ENCODE measurements around the gene SLC22A8. TPM values are rescaled to one million over a fixed set of nuclear protein-coding genes. Genes with fewer than 3 reads are reported as not detected.

SLC22A8 gene
- total and polyA plus RNA-seq, 8 donors, result not detected

GRCh38 chr11:62976109-62976508 lies 39.5 kb downstream of the SLC22A8 start:
- no peaks in the 10 kb centered on the region for H3K36me3 ChIP-seq
- H3K4me1 ChIP-seq, result peaks cover 0 to 11% (median 6%) of the 10 kb centered on the region in 4 donors
- no peak for TF ChIP-seq CTCF (IDR thresholded peaks at IDR 0.05)
- no peak for TF ChIP-seq POLR2AphosphoS5 (IDR thresholded peaks at IDR 0.05)
- TF ChIP-seq EP300 (IDR thresholded peaks at IDR 0.05), result no peak
- TF ChIP-seq POLR2A (IDR thresholded peaks at IDR 0.05), result no peak
- intact Hi-C loops (cut with DNase I; ENCODE audit: low total_unique reads), result no loop called here
- H3K4me3 ChIP-seq, result no peak overlapping the region
- no peaks in the 10 kb centered on the region for H3K9me3 ChIP-seq
- no peaks in the 10 kb centered on the region for H3K27me3 ChIP-seq
- DNase-seq, result no peak
- H3K27ac ChIP-seq, result no peak overlapping the region
- 76 to 90% (median 84%) methylated on average over 5 of the region's 5 CpGs for WGBS, 5 donors

GRCh38 chr11:62974848-62975522 lies 40.7 kb downstream of the SLC22A8 start:
- H3K4me3 ChIP-seq, result no peak overlapping the region
- WGBS, 5 donors, result 10 to 25% (median 19%) methylated on average over 7 to 9 of the region's 9 CpGs
- TF ChIP-seq CTCF (IDR thresholded peaks at IDR 0.05), result peak in 5 of 7 experiments; percentile 24 to 53 (median 35)
- no peak for TF ChIP-seq POLR2A (IDR thresholded peaks at IDR 0.05)
- TF ChIP-seq EP300 (IDR thresholded peaks at IDR 0.05), result no peak
- TF ChIP-seq POLR2AphosphoS5 (IDR thresholded peaks at IDR 0.05), result peak in 1 of 3 donors; percentile 23

GRCh38 chr11:62965574-62965973 lies 50.1 kb downstream of the SLC22A8 start:
- no peak for TF ChIP-seq POLR2AphosphoS5 (IDR thresholded peaks at IDR 0.05)
- TF ChIP-seq CTCF (IDR thresholded peaks at IDR 0.05), result no peak
- TF ChIP-seq POLR2A (IDR thresholded peaks at IDR 0.05), result no peak
- no peak for TF ChIP-seq EP300 (IDR thresholded peaks at IDR 0.05)
- no peaks in the 10 kb centered on the region for H3K27me3 ChIP-seq
- no peaks in the 10 kb centered on the region for H3K4me1 ChIP-seq
- no peaks in the 10 kb centered on the region for H3K9me3 ChIP-seq
- intact Hi-C loops (cut with DNase I; ENCODE audit: low total_unique reads), result no loop called here
- no peak overlapping the region for H3K4me3 ChIP-seq
- WGBS, 5 donors, result 43 to 77% (median 60%) methylated on average over 2 of the region's 2 CpGs
- no peak for DNase-seq
- H3K36me3 ChIP-seq, result no peaks in the 10 kb centered on the region
- no peak overlapping the region for H3K27ac ChIP-seq

More at GRCh38 chr11:62974848-62975522, 40.7 kb downstream of the SLC22A8 start:
- Histone ChIP-seq H3K27ac (no peak overlapping the region), H3K4me1 (peaks cover 0 to 11% (median 6%) of the 10 kb centered on the region in 4 donors), H3K27me3 (no peaks in the 10 kb centered on the region), H3K9me3 (no peaks in the 10 kb centered on the region), H3K36me3 (no peaks in the 10 kb centered on the region)
- DNase-seq, result peak; percentile 72 to 86
- intact Hi-C loops (cut with DNase I; ENCODE audit: low total_unique reads), result no loop called here

GRCh38 chr11:62962391-62962790 lies 53.2 kb downstream of the SLC22A8 start:
- WGBS, 5 donors, result 62 to 83% (median 75%) methylated on average over 3 of the region's 3 CpGs
- Histone ChIP-seq H3K36me3 (no peaks in the 10 kb centered on the region), H3K9me3 (no peaks in the 10 kb centered on the region), H3K4me3 (no peak overlapping the region), H3K27ac (no peak overlapping the region), H3K4me1 (peaks cover 0 to 16% (median 12%) of the 10 kb centered on the region in 4 donors), H3K27me3 (no peaks in the 10 kb centered on the region)
- no peak for TF ChIP-seq POLR2A (IDR thresholded peaks at IDR 0.05)
- TF ChIP-seq EP300 (IDR thresholded peaks at IDR 0.05), result no peak
- no peak for TF ChIP-seq CTCF (IDR thresholded peaks at IDR 0.05)
- no peak for TF ChIP-seq POLR2AphosphoS5 (IDR thresholded peaks at IDR 0.05)
- peak in 1 of 2 donors; percentile 2 for DNase-seq
- intact Hi-C loops (cut with DNase I; ENCODE audit: low total_unique reads), result no loop called here

All from stomach (tissue), 9 donors.